ENCODE results near the gene SEMA5A.

DNA sequence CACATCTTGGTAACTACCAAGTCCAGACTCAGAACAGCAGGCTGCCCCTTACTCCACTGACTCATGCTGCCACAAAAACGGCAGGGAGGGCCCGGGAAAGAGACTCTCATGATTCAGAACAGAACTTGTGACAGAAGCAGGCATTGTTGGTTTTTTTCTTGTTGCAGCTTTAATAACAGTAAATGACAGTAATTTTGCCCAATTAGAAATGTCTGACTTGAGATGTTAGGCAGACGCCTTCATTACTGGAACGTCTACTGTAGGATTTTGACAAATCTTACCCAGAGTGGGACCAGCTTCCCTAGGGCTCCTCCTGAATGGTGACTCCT, 77.9 kb downstream of the SEMA5A start:
- no peak for TF ChIP-seq TAF1 (IDR thresholded peaks at IDR 0.05; ENCODE audit: borderline replicate concordance, insufficient read depth, low read length)
- TF ChIP-seq POLR2AphosphoS5 (IDR thresholded peaks at IDR 0.05; ENCODE audit: low read depth, low read length) = no peak
